ENCODE measurements around the gene NCS1.

The NCS1 gene

DNA sequence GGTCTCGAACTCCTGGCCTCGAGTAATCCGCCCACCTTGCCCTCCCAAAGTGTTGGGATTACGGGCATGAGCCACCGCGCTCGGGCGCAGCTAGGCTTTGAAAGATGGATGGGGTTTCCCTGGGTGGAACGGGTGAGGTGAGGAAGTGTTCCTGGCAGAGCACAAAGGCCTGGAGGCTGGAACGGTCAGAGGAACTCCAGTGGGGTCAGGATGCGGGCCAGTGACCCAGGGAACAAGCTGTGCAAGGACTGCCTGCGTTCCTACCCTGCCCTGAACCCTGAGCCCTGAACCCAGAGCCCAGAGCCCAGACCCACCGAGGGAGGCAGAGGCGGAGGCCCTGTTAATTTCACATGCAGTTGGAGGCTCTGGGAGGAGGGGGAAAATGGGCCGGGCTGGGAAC is 23.4 kb downstream of the NCS1 start:
- no peak for DNase-seq

DNA sequence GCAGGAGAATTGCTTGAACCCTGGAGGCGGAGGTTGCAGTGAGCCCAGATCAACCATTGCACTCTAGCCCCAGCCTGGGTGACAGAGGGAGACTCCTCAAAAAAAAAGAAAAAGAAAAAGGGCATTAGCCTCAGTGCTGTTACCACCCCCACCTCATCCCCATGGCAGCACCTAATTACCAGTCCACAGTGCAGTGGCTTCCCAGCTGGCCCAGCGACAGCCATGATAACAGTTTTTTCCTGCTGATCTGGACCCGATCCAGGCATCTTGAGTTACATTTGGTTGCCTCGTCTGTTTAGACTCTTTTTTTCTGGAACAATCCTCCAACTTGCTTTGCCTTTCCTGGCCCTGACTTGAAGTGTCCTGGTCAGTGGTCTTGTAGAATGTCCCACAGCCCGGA is 24.4 kb downstream of the NCS1 start:
- no peak for DNase-seq

DNA sequence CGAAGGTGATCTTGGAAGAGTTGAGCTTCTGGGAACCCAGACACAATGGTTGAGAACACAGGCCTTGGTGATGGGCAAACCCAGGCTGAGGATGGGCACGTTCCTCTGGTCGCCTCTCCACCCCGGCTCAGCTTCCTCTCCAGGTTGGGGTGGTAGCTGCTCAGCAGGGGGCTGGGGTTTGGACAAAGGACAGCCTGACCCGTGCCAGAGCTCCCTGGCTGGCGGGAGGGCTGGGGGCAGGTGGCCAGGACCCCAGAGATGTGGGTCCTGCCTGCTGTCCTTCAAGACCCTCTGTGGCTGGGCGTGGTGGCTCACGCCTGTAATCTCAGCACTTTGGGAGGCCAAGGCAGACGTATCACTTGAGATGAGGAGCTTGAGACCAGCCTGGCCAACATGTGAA is 25.2 kb downstream of the NCS1 start:
- DNase-seq, result no peak

DNA sequence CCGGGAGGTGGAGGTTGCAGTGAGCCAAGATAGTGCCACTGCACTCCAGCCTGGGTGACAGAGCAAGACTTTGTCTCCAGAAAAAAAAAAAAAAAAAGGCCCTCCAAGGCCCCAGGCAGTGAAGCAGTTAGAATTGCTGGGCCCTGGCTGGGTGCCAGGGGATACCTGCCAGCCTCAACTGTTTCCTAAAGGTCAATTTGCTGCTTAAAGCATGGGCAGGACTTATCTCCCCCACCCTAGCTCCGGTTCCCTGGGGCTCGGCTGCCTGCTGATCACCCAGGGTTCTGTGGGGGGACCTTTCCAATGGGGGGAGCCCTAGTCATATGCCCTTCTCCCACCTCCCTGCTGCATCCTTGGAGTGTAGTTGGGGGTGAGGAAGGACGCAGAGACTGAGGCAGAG is 25.7 kb downstream of the NCS1 start:
- DNase-seq, result no peak

DNA sequence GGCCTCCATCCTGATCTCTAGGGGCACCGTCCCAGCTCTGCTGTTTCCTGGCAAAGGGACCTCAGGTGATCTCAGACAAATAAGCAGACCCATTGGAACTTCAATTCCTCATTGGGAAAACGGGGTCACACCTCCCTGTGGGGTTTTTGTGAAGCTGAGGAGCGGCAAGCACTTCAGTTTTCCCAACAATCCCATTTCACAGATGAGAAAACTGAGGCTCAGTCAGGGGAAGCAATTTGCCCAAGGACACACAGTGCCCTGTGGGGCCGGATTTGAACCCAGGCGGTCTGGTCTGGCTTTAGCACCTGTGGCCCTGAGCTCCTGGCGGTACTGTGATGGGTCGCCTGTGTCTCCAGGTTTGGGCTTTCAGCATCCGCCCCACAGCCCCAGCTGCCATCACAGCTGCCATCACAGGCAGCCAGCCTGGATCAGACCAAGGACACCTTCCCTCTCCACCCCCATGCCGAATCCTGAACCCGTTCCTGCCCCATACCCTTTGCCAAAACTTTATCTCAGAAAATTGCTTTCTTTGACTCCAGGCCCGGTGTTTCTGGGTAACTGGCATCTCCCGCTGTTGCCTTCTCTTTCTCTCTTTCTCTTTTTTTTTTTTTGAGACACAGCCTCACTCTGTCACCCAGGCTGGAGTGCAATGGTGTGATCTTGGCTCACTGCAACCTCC is 26.4 kb downstream of the NCS1 start:
- no peak for DNase-seq

DNA sequence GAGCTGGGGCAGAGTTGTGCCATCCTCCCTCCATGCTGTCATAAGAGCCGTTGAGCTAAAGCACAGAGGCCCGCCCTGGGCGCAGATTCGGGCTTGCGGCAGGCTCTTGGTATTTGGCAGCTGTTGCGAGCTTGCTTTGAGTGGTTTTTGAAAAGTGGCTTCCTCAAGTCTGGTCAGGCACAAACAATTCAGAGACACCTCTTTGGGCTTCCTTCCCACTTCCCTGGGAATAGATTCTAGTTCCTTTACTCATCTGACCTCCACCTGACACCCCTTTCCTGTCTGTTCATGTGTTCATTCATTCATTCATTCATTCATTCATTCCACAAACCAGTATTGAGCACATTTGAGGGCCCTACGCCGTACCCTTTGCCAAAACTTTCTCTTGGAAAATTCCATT is 27.4 kb downstream of the NCS1 start:
- DNase-seq, result no peak

DNA sequence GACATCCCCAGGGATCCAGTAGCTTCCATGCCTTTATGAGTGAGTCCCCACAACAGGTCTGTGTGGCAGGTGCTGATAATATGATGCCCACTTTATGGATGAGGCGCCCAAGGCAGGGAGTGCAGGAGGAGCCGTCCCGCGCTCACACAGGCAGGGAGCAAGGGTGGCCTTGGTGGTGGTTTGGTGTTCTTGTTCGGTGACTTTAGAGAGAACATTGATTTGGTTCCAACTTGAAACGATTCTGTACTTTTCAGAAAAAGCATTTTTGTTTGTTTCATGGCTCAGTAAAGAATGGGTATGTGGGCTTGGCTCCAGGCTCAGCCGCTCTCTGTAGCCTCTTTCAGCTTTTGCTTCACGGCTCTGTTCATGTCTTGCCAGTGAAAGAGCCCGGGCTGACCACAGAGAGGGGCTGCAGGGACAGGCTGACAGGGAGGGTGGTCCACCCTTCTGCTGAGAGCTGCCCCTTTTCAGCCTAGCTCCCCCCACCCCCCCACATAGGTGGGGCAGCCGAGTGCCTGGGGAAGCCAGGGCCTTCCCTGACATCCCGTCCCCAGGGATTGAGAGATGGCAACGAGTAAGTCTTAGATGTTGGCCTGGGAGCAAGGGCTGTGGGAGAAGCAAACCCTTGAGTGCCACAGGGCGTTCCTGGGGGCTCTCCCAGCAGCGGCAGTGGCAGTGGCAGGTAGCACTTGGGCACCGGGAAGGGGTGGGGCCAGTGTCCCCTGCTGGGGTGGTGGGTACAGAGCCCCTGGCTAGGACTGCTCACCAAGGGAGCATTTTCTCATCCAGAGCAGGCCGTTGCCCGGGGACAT is 28.0 kb downstream of the NCS1 start:
- no peak for DNase-seq

DNA sequence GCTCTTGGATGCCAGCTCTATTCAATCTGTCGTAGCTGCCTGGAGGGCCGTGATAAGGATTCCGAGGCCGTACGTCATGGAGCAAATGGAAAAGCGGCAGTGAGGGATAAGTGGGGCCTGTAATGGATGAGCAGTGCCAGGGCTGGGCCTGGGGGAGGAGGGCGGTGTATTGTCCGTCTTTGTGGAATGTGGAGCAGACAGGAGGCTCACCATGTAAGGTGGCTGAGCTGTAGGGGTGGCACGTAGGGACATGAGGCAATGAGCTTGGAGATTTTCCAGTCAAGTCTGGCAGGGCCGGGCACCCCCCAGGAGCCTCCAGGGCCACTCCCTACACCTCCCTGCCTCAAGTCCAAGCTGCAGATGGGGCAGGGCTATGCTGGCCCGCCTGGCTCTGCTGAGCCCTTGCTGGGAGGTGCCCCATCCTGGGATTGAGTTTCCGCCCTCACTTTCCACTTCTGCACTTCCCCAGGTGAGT is 29.2 kb downstream of the NCS1 start:
- no peak for DNase-seq

DNA sequence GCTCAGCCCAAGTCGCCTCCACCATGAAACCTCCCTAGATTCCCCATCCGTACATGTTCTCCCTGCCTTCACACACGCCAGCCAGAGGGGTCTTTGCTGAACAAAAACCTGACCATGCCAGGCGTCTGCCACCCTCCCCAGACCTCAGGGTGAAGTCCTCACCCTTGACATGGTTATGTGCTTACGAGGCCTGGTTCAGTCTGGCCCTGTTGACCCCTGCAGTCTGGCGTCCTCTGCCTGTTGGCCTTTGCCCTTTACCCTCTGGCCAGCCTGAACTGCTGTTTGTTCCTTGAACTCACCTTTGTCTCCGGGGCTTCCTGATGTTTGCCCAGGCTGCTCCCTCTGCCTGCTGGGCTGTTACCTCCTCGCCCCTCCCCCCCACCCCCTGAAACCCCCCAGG is 29.8 kb downstream of the NCS1 start:
- DNase-seq, result no peak

DNA sequence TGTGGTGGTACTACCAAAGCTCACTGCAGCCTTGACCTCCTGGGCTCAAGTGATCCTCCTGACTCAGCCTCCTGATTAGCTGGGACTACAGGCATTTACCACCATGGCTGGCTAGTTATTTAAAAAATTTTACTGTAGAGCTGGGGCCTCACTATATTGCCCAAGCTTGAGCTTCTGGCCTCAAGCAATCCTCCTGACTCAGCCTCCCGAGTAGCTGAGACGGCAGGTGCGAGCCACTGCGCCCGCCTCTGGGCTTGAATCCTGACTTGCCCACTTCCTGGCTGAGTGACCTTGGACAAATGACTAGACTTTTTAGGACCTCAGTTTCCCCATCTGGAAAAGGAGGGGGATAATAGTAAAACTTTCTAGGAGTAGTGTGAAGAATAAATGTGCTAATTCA is 32.1 kb downstream of the NCS1 start:
- DNase-seq, result no peak

DNA sequence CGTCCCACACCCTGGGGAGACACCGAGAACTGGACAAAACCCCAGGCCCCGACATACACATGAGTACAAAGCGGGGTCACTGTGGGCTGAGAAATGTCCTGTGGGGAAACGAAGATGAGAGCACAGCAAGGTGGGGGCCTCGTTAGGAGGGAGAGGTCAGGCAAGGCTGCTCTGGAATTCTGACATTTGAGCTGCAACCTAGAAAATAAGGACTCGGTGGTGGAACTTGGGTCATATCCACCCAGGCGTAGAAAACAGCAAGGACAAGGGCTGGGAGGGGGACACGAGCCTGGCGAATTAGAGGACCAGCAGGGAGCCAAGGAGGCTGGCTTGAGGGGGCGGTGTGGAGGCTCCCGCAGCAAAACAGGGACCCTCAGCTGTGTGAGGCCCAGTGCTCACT is 32.8 kb downstream of the NCS1 start:
- DNase-seq, result no peak

DNA sequence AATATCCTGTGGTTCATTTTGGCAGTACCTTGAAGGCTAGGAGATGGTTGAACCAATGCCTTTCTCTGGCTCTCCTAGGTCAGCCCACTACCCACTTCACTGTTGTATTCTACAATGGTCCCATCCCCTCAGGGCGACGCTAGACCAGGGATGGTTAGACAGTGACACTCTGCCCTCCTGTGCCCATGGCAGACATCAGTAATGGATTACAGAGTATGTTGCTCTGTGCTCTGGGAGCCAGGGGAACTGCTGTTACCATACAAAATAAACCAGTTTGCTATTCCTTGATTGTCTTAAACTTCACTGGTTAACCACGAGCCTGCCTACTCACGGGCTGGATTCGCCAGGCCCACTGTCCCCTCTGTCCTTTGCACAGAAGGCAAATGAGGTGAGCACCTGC is 33.7 kb downstream of the NCS1 start:
- no peak for DNase-seq

DNA sequence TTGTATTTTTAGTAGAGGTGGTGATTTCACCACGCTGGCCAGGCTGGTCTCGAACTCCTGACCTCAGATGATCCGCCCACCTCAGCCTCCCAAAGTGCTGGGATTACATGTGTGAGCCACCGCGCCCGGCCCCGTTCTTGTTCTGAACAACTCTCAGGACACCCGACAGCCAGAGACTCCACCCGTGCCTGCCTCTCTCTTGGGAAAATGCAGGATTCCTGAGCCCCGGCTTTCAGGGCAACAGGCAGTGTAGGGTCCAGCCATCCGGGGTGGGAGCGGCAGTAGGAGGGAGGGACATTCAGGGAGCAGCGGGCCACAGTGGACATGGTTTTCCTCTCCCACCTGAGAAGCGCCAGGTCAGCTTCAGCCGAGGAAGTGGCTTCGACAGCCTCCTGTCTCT is 34.4 kb downstream of the NCS1 start:
- no peak for DNase-seq

DNA sequence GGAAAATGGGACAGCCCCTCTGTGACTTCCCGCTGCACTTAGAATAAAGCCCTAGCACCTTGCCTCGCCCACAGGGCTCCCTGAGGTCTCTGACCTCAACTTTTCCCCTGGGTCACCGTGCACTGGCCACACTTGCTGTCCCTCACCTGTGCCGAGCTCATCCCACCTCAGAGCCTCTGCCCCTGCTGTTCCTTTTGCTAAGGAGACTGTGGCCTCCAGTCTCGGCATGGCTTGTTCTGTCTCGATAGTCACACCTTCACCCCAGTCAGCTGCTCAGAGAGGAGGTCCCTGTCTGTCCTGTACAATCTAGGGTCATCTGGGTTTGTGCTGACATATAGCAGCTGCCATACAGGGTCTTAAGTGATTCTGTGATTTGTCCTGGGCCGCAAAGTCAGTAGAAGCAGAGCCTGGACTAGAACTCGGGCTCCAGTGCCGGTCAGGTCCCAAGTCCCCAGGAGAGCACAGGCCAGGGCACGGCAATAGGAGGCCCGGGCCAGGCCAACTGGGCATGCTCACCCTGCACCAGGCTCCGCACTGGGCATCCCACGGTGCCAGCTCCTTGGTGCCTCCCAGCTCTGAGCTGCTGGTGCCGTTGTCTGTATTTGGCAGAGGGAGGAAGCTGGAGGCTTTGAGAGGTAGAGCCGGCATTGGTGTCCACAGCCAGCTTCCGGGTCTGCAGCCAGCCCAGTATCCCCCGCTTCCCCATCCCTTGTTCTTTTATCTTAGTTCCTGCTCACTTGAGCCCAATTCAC is 35.2 kb downstream of the NCS1 start:
- no peak for DNase-seq

DNA sequence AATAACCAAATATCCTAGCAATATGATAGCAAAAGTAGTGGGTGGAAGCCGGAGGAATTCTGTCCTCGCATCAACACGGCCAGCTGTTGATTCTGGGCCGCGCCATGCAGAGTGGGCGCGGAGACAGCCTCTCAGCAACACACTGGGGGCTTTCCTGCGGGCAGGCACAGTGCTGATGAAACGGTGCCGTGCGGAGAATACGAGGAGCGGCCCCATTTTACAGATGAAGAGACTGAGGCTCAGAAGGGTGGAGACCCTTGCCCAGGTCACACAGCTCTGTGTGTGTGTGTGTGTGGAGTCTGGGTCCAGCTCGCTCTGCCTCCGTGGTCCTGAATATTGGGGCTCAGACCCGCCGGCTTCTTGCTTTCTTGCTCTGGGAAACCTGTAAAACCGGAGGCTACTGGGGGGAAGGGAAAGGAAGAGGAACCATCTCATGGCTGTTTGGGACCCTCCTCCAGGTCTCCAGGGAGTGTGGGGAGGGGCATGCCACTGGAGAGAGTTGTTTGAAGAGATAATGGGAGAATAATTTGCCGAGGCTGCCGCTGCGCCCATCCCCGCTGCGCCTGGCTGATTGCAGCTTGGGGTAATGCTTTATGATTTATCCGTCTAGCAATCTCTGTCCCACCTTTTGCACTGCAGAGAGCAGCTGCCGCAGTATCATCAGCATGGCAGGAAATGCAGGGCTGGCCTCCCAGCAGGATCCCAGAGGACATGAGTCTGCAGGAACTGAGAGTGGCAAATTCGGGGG is 36.6 kb downstream of the NCS1 start:
- no peak for DNase-seq

DNA sequence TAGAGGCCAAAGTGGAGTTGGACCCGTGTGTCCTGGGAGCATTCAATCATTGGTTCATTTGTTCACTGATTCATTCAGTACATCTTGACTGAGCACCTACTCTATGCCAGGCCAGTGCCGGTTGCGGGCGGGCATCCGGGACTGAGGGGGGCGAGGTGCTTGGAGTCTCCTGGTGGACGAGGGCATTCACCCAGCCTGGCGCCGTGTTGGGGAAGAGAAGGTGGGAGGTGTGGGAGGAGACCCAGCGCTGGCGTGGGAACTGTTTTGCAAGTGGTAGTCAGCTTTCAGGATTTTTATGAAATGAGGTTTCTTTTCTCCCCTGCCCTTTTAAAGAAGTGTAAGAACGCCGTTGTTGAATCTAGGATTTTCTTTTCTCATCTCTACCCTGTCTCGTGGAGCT is 37.2 kb downstream of the NCS1 start:
- DNase-seq, result no peak

DNA sequence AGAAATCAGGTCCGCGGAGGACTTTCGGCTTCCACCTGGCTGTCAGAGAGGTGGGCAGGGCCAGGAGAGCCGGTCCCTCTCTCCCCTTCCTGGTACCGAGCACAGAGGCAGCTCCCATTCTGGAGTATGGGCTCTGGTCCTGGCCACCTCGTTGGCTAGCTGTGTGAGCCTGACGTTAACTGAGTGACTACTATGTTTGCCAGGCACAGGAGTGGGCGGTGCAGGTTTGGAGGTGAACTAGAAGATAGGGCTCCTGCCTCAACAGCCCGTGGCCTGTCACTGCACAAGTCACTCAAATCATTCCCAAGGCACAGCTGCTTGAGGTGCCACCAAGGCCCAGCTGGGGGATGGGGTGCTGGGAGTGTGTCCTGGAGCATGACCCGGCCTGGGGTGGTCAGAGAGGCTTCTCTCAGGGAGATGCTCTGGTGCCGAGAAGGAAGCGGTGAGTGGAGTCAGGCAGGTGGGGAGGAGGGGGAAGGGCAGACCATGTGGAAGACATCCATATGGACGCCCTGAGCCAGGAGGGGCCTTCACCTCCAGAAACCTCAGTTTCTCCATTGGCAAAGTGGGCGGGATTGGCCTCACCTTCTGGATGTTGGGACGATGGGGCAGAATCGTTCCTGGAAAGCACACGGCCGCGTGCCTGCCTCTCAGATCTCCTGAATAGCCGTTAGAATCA is 39.5 kb downstream of the NCS1 start:
- DNase-seq, result no peak

DNA sequence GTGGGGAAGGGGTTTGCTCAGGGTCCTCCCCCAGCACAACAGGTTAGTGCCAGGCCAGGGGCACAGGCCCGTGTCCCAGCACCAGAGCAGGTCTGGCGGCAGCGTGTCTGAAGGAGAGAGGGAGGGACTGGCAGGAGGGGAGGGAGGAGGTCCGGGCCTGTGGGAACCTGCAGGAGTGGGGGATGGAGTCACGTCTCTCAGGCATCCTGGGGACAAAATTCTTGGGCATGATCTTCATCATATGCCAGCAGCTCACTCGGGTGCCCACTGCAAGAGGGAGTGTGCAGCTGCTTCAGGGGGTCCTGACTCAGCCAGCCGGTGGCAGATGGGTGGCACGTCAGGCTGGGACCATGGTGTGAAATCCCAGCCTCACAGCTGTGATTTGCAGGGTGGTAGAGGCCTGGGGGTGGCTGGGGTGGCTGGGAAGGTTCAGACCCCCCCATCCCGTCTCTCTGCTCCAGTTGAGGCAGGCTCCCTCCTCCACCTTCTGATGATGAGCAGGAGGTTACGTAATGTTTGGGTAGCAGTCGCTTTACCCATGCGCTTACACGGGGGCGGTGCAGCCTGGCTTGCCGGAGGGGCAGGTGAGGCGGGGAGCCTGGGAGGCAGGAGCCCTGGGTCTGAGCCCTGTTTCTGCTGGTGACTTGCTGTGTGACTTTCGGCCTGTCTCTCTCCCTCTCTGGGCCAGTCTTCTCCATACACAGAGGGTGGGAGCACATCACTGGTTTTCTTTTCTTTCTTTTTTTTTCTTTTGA is 40.5 kb downstream of the NCS1 start:
- DNase-seq, result no peak

DNA sequence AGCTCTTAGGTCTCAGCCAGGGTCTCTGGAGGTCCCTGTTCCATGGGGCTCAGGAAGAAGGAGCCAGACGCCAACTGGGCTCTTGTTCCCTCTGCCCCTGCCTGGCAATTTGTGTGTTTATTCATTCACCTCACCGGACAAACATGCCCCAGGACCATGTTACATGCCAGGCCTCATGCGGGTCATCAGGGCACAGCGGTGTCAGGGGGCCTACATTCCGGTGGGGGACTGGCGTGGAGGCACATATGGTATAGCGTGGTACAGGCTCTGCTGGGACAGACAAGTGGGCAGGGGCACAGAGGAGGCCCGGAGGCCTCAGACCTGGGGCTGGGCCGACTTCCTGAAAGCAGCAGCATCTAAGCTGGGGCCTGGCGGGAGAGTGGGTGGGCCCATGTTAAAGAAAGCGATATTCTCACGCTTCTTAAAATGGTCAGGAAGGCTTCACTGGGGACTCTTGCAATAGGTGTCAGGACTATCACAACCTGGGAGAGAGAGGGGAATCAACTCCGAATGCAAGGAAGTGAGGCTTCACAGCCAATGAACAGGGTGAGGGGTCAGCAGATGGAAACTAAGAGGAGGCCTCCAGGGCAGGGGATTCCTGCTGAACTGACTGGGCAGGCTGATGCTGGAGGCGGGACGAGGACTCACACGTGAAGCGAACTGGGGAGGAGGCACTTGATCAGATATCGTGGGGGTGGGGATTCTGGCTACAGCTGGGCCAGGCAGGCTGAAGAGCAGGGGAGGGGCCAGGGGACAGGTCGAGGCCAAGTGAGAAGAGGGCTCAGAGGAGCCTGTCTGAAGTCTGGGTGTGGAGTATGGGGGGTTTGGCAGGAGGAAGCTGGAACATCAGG is 41.9 kb downstream of the NCS1 start:
- DNase-seq, result no peak

DNA sequence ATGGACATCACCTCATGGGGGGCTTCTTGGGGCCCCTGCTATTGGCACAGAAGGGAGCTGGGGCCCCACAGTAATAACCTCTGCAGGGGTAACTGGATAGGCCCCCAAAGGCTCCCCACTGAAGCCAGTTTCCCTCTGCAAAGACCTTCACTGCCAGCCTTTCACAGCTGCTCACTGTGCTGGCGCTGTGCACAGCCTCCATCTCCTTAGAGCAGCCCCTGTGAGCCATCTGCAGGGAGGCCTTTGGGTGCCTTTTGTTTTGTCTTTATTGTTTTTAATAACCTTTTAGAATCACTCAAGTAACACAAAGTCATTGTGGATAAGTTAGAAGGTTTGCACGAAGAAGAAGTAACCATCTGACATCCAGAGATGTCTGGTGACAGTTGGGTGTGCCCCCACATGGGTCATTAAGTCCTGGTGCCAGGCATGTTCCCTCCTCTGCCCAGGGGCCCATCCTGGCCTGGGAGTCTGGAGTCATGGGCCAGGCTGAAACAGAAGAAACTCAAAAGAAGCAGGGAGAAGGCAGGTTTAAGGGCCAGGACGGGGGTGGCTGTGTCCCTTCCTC is 42.7 kb downstream of the NCS1 start:
- no peak for DNase-seq

Data from activated T-cell treated with anti-CD3 and anti-CD28 coated beads for 4 hours (primary cell).